ENCODE measurements around the gene RND1. TPM values are rescaled to one million over a fixed set of nuclear protein-coding genes. Genes with fewer than 3 reads are reported as not detected.

The RND1 gene
- total RNA-seq, 1 donor: under 0.01 TPM

DNA sequence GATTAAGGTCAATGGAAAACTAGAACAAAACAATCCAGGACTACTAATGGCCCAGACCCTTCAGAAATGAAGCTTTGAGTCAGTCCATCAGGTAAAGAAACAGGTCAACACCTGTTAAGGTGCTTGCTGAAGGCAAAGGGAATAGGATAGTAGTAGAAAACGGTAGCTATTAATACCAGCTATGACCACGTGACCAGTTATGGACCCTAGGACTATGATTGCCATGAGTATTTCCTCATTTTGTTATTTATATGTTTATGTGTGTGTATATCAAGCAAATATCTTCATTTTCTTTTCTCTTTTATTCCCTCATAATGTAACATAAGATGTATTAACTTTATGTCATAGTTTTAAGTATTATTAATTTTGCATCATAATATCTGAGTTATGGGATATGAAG lies 34.0 kb upstream of the RND1 start:
- no peak for DNase-seq (ENCODE audit: low read depth)
- TF ChIP-seq, protein P1, sequence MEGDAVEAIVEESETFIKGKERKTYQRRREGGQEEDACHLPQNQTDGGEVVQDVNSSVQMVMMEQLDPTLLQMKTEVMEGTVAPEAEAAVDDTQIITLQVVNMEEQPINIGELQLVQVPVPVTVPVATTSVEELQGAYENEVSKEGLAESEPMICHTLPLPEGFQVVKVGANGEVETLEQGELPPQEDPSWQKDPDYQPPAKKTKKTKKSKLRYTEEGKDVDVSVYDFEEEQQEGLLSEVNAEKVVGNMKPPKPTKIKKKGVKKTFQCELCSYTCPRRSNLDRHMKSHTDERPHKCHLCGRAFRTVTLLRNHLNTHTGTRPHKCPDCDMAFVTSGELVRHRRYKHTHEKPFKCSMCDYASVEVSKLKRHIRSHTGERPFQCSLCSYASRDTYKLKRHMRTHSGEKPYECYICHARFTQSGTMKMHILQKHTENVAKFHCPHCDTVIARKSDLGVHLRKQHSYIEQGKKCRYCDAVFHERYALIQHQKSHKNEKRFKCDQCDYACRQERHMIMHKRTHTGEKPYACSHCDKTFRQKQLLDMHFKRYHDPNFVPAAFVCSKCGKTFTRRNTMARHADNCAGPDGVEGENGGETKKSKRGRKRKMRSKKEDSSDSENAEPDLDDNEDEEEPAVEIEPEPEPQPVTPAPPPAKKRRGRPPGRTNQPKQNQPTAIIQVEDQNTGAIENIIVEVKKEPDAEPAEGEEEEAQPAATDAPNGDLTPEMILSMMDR (IDR thresholded peaks at IDR 0.05; ENCODE audit: insufficient read depth, low read depth, low read length): no peak
- H3K4me3 ChIP-seq (ENCODE audit: low read depth, low read length): no peak overlapping the region

- H3K4me3 ChIP-seq (ENCODE audit: low read depth, low read length): no peak overlapping the region
- TF ChIP-seq, protein P1 (IDR thresholded peaks at IDR 0.05; ENCODE audit: insufficient read depth, low read depth, low read length): no peak
- DNase-seq (ENCODE audit: low read depth): no peak
Measured at GRCh38 chr12:48894271-48894670, 28.6 kb upstream of the RND1 start.

DNA sequence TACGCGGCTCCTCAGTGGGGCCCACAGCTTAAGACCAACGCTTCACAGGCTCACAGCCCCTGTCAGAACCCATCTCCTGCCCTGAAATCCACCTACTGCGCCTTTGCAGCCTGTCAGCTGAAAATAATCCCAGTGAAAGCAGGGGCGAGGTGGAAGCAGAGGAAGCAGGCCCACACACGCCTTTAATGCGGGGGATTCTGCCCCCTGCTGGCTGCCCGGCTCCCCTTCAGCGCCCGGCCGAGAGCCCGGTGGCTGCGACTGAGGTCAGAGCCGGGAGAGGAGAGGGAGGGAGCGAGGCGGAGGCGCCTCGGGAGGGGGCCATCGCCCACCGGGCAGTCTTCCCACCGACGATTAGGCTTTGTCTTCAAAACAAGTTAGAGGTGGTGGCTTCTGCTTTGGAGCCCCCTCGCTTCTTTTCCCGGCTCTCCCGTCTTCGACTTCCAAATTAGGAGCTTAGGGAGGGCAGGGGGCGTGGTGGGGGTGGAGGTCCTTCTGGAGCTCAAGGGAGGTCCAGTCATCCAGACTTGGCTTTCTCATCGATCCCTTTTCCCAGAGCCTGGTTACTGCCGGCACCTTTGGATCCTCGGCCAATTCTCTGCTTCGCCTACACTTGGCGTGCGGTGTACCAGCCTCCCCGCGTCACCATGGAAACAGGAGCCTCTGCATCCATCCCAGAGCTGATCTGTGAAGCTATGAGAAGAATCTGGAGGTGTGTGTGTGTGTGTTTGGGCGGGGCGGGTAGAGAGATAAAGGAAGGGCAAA lies 25.2 kb upstream of the RND1 start:
- DNase-seq (ENCODE audit: low read depth): peak; percentile 64
- TF ChIP-seq, protein P1 (IDR thresholded peaks at IDR 0.05; ENCODE audit: insufficient read depth, low read depth, low read length): peak; percentile 84
- H3K4me3 ChIP-seq (ENCODE audit: low read depth, low read length): peak overlapping the region; percentile 45

GRCh38 chr12:48889679-48890078 lies 24.0 kb upstream of the RND1 start:
- DNase-seq (ENCODE audit: low read depth): no peak
- no peak overlapping the region for H3K4me3 ChIP-seq (ENCODE audit: low read depth, low read length)
- TF ChIP-seq, protein P1 (IDR thresholded peaks at IDR 0.05; ENCODE audit: insufficient read depth, low read depth, low read length): no peak

DNA sequence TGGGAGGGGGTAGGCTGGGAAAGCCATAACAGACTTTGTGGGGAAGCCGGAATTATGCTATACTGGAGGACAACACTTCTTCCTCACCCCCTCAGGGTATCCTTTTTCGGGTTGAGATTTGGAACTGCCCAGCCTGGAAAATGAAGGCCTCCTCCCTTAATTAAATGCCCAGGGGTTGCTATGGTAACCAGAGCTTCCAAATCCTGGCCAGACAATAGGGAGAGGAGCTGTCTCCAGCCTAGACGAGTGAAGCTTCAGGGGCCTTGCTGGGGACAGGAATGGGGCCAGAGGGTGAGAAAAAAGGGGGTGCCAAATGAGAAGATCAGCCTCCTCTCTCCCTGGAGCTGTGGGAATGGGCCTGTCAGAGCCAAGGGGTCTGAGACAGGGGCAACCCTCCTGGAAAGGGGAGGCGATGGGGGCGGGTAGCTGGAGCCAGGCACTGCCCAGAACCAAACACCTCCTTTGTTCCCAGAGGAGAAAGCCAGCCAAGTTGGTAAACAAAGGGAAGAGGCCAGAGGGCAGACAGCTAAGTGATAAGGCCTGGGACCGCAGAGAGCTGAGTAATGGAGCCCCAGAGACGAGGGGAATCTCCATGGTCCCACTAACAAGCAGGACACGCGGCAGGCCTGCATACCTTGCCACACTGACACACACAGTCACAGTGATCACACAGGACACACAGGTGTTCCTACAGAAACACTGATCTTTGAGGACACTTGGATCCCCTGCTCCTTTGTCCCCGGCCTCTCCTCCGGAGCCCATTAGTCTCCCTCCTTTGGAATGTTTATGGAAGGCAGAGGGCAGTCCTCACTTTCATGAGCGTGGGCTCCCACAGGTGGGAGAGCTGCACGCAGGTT lies 17.9 kb upstream of the RND1 start:
- DNase-seq (ENCODE audit: low read depth): no peak
- no peak overlapping the region for H3K4me3 ChIP-seq (ENCODE audit: low read depth, low read length)
- TF ChIP-seq, protein P1 (IDR thresholded peaks at IDR 0.05; ENCODE audit: insufficient read depth, low read depth, low read length): no peak

DNA sequence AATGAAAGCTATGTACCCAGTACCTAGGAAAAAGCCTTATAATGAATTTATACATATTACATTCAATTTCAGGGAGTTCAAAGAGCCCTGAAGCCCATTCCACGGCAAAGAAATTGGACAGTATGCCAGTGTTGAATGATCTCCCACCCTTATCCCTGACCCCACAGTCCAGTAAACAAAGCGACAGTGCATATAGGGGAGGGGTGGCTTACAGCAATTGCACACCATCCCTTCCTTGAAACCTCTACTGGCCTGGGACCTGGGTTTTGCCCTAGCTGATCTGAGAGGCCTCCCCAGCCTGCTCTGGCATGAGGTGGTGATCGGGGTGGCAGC lies 17.3 kb upstream of the RND1 start:
- no peak overlapping the region for H3K4me3 ChIP-seq (ENCODE audit: low read depth, low read length)
- TF ChIP-seq, protein P1 (IDR thresholded peaks at IDR 0.05; ENCODE audit: insufficient read depth, low read depth, low read length): no peak
- DNase-seq (ENCODE audit: low read depth): no peak

Measured in fibroblast of villous mesenchyme (primary cell).